ENCODE measurements around the gene ACAP2. TPM values are rescaled to one million over a fixed set of nuclear protein-coding genes. Genes with fewer than 3 reads are reported as not detected.

ACAP2 gene
- total RNA-seq (2014; rRNA removed; shearing (Covaris generic)) = 45.6 and 74.6 TPM in 2 replicates
- 102 and 104 TPM in 2 replicates for polyA plus RNA-seq (2016; fragmentation: Nextera tagmentation; extraction: Ambion mirVana)
- long read RNA-seq, full-length matches to known transcripts = 2 of 21 reads
- long read RNA-seq, partial matches to known transcripts = 16 of 21 reads
- long read RNA-seq, other reads (novel, unspliced or antisense) = 3 of 21 reads

- peak within 1 kb of the TSS; percentile 87 for H3K4me3 ChIP-seq
- peak; percentile 99 for DNase-seq (ENCODE audit: low spot score)
- no peaks in the 10 kb centered on the region for H3K9me2 ChIP-seq (ENCODE audit: insufficient read depth)
- peak within 1 kb of the TSS; percentile 86 for H3K4me2 ChIP-seq
- peak; percentile 91 for ATAC-seq
- H3K27ac Mint-ChIP-seq = no peak within 1 kb of the TSS
- H3K4me1 ChIP-seq (ENCODE audit: insufficient read depth) = peaks cover 22% of the 10 kb centered on the region
- H3K4me3 Mint-ChIP-seq = peak within 1 kb of the TSS; percentile 92
- peaks cover 41% of the 10 kb centered on the region for H3K79me2 ChIP-seq (replicated peaks; ENCODE audit: insufficient read depth)
- peak within 1 kb of the TSS; percentile 95 for H2AFZ ChIP-seq
- no peak for TF ChIP-seq STAT1 (IDR thresholded peaks at IDR 0.05; ENCODE audit: unreplicated experiment)
- no peak for TF ChIP-seq CTCF (conservative IDR thresholded peaks at IDR 0.05; ENCODE audit: low read depth in 2 of 2)
- no peak for TF ChIP-seq REST (IDR thresholded peaks at IDR 0.05; ENCODE audit: unreplicated experiment)
- no peak for TF ChIP-seq ZNF114 (CRISPR knock-in tag; IDR thresholded peaks at IDR 0.05)
- no peak for TF ChIP-seq ETS1 (IDR thresholded peaks at IDR 0.05)
- TF ChIP-seq EZH2 (IDR thresholded peaks at IDR 0.05; ENCODE audit: low read depth, unreplicated experiment) = no peak
- peak; percentile 79 for TF ChIP-seq CREB1 (CRISPR knock-in tag; IDR thresholded peaks at IDR 0.05; ENCODE audit: low read depth)
- TF ChIP-seq JUNB (IDR thresholded peaks at IDR 0.05; ENCODE audit: unreplicated experiment) = no peak
- TF ChIP-seq NANOG (IDR thresholded peaks at IDR 0.05; ENCODE audit: borderline replicate concordance) = no peak
- TF ChIP-seq ZNF331 (CRISPR knock-in tag; IDR thresholded peaks at IDR 0.05; ENCODE audit: low read depth) = no peak
- TF ChIP-seq EZH2phosphoT487 (IDR thresholded peaks at IDR 0.05; ENCODE audit: unreplicated experiment) = no peak
- TF ChIP-seq POLR2AphosphoS5 (IDR thresholded peaks at IDR 0.05; ENCODE audit: low read depth) = peak; percentile 91
- H3K36me3 Mint-ChIP-seq (ENCODE audit: low read depth) = no peaks in the 10 kb centered on the region
- H3K4me1 Mint-ChIP-seq = peaks cover 42% of the 10 kb centered on the region
- H3F3A ChIP-seq (replicated peaks; ENCODE audit: low read depth) = no peaks in the 10 kb centered on the region
- H3K36me3 ChIP-seq (ENCODE audit: insufficient read depth) = no peaks in the 10 kb centered on the region
- peaks cover 2% of the 10 kb centered on the region for H3K27me3 Mint-ChIP-seq (ENCODE audit: insufficient read depth, low read depth, poor library complexity)
- H4K20me1 ChIP-seq (replicated peaks; ENCODE audit: insufficient read depth) = peaks cover 22% of the 10 kb centered on the region; the same call in 1 of the 2 replicates
- H3K9me3 Mint-ChIP-seq = no peaks in the 10 kb centered on the region
- no peaks in the 10 kb centered on the region for H3K27me3 ChIP-seq (ENCODE audit: insufficient read depth)
- H3K27ac ChIP-seq (ENCODE audit: low read depth) = peak within 1 kb of the TSS; percentile 51
Measured at GRCh38 chr3:195442573-195443390, at the start of gene ACAP2. ACAP2 (minus strand) TSS chr3:195443020; CDS start chr3:195442847, 173 bp downstream.
